Hindlimb muscle (tissue), 1 donor: ENCODE data around the gene SERPIND1. TPM values are rescaled to one million over a fixed set of nuclear protein-coding genes. Genes with fewer than 3 reads are reported as not detected.
A peak's percentile ranks its signal among the peaks of the same experiment; 100 is the strongest.

Experiments used
- DNase-seq: peaks from one replicate; pipeline ENCODE4 v3.0.0-alpha.2; 2013
- polyA plus RNA-seq: library from polyadenylated mRNA; unstranded; fragments of 120-200 nt; gene quantifications from one replicate; pipeline ENCODE4 v1.2.1, GENCODE V29; 2013; ENCODE audit not compliant: insufficient read length

The SERPIND1 gene
- polyA plus RNA-seq, 1 donor: 0.08 TPM

DNA sequence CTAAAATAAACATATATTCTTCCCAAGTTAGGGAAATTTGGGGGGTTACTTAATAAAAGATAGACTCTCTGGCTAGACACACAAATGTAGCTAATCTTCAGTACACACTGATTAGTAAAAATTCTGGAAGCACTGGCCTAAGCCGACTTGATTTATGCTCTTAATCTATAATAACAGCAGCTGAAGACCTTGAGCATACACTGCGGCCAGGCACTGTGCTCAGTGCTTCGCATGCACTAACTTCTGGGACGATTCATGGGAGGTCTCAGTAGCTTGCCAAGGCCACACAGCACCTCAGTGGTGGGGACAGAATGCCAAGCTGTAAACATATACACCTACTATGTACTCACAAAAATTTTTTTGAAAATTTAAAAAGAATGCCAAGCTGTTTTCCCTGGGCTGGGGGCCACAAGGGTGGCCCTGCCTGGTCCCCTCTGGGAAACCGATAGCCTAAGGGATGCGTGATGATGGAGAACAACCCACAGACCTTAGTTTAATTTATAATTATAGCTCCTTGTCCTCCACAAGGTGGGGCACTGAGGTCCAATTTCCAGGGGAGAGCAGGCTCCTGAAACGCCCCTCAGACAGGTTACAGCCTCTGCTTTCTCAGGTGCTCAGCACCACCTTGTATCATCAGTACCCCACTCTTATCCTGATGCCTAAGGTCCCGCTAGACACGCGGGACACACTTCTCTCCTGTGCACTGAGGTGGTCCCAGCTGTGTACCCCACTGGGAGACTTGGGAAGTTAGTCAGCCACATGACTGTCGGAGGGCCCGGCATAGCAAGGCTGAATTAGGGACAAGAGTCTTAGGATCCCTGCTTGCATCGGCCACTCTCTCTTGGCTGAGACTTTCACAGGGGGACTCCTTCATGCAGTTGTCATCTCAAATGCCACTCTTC is 20.1 kb downstream of the SERPIND1 start:
- no peak for DNase-seq

DNA sequence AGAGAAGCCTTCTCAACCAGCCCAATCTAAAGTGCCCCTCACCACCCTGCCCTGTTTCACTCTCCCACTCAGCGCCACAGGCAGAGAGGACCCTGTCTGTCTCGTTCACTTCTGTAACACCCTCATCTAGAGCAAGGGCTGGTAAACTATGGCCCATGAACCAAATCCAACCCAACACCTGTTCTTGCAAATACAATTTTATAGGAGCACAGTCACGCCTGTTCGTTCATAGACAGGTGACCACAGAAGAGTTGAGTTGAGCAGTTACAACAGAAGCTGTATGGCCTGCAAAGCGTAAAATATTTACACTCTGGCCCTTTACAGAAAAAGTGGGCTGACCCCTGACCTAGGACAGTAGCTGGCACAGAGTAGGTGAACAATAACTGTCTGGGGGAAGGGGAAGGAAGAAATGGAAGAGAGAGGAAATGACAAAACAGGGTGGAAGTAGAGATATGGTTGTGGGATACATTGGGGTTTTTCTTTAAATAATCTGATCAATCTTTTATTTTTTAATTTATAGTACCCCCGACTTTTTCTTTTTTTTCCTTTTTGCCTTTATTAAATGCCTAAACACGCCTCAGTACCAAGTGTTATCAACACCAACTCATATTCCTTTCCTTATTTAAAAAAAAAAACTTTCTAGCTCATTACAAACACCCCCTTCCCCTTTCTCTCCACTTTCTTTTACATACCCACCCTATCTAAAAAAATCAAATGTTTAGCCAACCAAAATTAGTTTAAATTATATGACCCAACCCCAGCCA is 20.9 kb downstream of the SERPIND1 start:
- no peak for DNase-seq

DNA sequence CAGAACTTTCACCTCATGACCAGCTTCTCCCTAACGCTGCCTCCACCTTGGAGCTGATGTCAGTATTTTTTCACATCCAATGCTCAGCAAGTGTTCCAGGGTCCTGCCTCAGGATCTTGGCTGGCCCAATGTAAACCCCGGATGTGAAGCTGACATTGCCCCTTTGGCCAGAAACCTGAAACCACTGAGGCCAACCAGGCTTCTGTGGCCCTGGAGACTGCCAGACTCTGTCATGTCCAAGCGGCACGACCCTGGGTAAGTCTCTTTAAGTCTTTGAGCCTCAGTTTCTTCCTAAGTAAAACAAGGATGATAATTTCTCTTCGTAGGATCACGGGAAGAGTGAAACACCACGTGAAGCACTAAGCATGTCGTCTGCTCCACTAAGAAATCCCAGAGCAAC is 22.8 kb downstream of the SERPIND1 start:
- no peak for DNase-seq

DNA sequence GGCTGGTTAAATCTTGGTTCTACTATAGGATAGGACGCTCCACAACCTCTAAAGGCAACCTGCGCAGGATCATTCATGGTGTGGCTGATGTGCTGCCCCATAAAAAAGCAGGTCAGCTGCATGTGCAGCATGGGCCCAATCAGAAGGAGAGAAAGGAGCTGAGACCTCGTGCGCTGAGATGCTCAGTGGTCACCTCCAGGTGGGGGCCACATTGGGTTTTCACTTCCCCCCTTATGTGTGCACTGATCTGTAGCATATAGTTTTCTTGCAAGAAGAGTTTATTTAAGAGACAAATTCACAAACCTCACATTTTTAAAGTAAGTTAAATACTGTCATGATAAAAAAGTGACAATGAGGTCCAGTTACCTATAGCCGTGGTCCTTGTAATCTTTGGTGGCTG is 24.3 kb downstream of the SERPIND1 start:
- no peak for DNase-seq

DNA sequence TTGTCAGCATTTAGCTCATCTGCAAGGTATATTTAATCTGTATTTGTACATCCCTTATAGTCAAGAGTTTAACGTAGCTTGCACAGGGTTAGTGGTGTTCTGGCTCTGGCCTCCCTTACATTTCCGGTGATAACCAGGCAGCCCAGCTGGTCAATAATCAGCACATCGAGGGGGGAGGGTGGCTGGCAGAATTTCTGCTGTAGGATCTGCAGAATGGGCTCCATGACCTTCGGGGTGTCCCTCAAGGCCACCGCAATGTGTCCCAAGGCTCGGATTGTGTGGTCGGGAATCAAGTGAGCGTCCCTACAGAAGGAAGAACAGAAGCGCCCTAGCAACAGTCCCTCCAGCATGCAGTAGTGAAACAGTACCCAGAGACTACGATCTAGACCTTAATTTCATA is 25.1 kb downstream of the SERPIND1 start:
- DNase-seq: no peak

DNA sequence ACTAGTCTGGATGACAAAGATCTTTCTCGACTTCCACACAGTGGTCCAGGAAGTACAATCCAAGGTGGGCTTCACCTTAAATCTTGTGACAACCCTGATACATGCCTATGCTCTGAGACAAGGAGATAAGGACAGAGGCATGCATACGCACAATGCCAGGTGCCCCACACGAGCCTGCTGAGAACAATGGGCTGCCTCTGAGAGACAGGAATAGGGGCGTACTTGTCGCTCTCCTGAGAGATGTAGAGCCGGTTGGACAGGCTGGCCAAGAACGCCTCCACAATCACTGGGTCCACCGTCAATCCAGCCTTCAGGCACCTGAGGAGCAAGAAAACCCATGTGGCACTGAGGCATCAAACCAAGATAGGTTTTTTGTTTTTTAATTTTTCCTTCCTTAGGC is 25.5 kb downstream of the SERPIND1 start:
- DNase-seq: no peak

DNA sequence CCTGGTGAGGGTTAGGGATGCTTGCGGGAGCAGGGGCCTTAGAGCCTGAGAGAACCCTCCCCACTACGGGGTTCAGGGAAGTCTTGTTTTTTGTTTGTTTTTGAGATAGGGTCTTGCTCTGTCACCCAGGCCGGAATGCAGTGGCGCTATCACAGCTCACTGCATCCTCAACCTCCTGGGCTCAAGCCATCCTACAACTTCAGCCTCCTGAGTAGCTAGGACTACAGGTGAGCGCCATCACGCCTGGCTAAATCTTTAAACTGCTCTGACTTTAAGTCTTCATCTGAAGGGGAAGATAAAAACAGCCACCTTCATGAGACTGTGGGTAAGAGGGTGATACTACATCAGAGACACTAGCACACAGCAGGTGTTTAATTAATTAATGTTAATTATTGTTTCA is 28.5 kb downstream of the SERPIND1 start:
- no peak for DNase-seq

DNA sequence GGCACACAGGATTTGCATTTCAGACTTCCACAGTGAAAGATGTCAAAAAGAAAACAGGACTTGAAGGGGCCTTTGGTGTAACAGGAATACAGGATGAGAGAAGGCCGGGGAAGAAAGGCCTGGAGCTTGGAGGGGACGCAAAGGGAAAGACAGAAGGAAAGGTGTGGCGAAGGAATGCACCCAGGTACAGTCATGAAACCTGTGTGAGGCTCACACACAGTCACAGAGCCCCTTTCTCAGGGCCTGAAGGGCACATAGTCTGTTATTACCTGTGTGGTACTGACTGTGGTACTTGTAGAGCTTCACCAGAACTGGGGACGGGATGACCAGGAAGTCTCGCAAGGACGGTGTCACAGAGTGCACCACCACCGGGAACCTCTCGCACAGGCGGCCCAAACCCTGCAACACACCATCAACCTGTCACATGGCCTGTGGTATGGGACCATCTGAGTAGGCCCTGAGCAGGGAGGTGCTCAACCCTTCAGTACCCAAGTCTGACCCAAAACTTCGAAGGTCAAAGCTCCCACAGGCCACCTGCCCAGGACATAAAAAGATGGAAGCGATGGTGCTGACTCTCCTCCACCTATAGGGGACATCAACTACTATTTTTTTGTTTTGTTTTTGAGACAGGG is 29.1 kb downstream of the SERPIND1 start:
- no peak for DNase-seq

DNA sequence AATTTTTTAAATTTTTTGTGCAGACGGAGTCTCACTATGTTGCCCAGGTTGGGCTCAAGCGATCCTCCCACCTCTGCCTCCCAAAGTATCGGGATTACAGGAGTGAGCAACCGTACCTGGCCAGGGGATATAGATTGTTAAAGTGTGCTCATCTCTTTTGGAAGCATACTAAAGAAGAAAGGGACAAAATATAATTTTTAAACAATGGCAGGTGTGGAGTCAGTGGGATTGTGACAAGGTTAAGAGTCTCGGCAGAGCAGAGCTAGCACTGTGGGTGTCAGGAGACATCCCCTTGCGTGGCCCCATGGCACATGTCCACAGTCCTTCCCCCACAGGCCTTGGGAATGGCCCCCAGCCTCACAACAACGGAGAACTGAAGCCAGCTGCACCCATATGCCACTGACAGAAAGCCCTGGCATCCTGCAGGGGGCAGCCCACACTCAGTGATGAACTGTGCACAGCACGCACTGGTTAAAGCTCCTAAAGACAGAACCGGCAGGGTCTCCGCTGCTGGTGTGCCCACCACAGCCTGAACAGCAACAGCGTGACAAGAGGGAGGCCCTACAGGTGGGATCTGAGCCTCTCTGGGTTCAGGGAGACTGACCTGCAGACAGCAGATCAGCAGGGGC is 29.9 kb downstream of the SERPIND1 start:
- peak; percentile 10 for DNase-seq

DNA sequence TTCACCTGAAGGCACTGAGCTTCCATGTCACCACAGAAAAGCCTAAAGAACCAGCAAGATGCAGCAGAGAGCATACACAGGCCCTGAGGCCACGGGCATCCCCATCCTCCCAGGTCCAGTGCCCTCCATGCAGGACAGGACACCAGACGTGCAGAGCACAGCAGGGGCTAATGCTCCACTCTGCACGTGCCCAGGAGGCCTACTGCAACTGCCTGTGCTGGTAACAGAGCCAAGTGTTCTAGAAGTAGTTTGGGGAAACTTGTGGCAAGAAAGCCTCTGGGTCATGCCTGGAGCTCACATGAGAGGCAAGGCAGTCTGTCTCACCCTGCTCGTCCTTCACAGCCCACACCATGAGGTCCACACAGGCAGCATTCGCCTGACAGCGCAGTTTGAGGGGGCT is 30.7 kb downstream of the SERPIND1 start:
- no peak for DNase-seq

DNA sequence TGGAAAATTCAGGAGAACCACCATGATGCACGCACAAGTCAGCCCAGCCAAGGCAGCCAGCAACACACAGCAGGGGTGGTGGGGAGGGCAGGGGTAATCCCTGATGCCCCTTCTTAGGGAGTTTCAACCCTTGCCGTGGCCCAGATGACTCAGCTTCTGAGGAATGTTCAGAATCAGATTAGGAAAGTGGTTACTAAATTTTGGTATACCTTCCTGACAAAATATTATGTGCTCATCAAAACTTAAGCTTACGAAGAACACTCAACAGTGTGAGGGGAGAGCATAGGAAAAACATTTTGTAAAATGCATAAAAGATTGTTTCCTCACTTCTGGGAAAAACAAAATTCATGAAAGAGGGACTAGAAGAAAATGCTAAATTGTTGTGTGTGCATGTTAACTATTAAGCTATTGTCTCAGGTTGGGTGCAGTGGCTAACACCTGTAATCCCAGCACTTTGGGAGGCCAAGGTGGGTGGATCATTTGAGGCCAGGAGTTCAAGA is 32.1 kb downstream of the SERPIND1 start:
- DNase-seq: no peak

DNA sequence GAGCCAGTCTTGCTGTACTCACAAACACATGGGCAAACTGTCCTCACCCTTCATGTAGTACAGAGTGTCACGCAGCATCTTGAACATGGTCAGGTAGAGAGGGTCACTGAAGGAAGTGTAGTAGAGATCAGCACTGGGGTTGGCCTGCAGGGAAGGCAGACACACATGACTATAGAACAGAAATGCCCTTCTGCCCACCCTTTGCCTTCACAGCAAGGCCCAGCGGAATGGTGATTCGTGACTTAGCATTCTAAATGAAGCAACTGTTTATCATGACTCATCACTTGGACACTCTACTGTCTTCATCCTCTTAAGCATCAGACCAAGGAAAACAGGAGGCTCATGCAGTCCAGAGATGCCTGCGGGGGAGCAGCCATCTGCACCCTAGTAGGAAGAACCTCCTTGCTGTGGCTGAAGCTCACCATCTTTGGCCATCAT is 33.4 kb downstream of the SERPIND1 start:
- DNase-seq: no peak

DNA sequence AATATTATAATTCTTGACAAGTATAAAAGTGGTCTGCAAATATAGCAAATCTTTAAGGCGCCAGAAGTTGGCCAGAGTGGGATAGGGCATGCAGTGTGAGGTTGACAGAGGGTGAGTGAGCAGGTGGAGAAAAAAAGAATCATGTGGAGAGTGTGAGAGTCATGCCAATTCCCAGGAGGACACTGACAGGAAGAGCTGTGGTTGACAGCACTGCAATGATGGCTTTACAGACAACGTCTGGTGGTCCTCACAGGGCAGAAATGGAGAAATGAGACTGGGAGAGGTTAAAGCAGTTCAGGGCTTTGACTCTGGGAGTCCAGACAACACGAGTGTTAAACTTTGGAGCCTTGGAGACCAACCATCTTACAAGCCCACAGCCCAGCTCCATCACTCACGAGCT is 34.9 kb downstream of the SERPIND1 start:
- no peak for DNase-seq

DNA sequence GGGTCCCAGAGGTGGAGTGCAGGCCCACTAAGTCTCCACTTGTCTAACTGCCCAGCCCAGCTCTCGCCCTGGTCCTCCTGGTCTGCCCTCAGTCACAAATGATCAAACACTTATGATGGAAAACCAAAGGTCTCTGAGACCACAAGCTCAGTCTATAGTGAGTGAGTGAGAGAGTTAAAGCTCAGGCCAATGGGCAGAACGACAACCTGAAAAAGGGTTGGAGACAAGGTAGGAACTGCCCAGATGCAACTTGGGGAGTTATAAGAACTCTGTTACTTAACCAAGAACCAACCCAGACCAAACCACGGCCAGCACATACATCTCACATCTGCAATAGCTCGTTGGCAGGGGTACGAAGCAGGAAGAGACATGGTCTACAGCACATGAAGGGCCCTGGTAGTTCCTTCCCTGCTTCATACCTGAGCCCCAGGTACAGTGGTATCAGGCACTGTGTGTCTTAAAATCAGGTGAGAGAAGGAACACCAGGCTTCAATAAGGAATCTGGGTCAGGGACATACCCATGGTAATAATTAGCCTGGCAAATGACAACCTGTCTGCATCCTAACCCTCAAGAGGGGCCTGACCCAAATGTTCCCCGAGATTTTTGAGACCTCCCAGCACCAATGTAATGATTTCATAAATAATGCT is 35.7 kb downstream of the SERPIND1 start:
- no peak for DNase-seq

DNA sequence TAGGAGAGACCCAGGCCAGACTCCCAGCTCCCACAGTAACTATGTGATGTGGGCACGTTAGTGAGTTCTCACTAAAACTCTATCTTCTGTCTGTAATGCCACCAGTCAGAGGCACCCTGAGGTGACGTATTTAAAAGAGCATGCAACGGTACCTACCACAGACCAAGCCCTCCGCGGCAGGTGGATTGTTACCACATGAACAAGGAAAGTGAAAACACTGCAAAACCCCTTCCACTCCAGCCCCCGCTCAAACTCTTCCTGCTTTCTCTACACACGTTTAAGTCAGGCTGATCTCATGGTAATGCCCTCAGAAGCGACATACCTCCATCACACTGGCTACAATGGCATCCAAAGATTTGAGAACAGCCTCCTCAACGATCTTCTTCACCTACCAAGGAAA is 36.7 kb downstream of the SERPIND1 start:
- DNase-seq: no peak

DNA sequence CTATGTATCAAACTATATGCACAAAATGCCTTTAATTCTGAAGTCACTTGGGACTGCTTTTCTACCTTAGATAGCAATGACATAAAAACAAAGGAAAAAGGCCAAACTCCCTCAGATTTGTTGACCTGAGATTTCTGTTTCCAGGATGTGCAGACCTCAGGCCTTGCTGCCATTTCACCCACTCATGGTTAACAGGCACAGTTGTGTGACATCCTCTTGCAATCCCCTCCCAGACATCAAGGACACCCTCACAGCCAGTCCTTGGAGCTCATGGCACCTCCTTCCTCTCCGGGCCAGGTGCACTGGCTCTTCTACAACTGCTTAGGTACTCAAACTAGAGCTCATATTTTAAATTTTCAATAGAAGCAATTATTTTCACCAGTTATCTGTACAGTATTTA is 37.3 kb downstream of the SERPIND1 start:
- DNase-seq: no peak

DNA sequence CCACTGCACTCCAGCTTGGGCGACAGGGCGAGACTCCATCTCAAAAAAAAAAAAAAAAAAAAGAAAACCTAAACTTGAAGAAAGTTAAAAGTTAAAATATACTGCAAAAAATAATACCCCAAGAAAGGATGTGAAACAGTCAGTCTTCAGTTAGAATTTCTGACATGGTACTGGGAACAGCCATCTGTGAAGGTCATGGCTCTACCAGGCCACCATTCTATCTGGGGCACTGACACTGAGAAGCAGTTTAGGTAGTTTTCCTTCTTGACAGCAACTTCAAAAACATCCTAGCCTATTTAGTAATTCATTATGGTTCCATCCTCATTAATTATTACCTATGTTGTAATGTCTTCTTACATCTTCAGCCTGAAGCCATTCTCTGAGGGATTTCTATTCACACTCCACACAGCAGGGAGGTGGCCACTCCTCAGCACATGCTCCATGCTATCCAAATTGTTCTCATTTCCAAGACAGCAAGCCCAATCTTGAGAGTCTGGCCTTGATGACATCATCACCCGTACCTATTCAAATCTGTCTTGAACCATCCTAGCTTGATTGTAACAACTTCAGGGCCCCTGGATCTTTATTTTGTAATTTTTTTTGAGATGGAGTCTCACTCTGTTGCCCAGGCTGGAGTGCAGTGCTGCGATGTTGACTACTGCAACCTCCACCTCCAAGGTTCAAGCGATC is 38.2 kb downstream of the SERPIND1 start:
- DNase-seq: no peak

DNA sequence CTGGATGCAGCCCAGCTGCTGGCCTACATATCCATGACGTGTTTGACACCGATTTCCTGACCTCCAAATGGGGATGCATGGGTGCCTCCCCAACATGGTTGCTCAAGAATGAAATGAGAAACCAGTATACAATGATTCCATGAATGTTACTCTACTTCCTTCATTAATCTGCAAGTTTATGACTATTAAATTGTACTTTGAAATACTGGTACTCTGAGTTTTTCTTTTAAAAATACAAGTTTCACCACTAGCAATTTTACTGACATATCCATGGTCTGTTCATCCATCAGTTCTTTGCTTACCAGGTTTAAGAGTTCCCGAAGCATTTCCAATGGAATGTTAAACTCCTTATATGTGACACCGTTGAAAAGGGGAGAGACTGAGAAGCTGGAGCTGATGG is 39.1 kb downstream of the SERPIND1 start:
- DNase-seq: no peak

DNA sequence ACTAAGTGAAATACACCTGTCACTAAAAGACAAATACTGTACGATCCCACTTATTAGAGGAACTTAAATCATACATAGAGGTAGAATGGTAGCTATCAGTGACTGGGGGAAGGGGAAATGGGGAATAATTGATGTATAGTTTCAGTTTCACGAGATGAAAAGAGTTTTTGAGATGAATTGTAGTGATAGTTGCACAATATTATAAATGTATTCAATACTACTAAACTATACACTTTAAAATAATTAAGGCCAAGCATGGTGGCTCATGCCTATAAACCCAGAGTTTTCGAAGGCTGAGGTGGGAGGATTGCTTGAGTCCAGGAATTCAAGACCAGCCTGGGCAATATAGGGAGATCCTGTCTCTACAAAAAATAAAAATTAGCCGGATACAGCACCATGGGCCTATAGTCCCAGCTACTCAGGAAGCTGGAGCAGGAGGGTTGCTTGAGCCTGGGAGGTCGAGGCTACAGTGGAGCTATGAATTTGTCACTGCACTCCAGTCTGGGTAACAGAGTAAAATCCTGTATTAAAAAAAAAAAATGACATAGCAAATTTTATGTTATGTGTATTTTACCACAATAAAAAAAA is 40.4 kb downstream of the SERPIND1 start:
- no peak for DNase-seq

DNA sequence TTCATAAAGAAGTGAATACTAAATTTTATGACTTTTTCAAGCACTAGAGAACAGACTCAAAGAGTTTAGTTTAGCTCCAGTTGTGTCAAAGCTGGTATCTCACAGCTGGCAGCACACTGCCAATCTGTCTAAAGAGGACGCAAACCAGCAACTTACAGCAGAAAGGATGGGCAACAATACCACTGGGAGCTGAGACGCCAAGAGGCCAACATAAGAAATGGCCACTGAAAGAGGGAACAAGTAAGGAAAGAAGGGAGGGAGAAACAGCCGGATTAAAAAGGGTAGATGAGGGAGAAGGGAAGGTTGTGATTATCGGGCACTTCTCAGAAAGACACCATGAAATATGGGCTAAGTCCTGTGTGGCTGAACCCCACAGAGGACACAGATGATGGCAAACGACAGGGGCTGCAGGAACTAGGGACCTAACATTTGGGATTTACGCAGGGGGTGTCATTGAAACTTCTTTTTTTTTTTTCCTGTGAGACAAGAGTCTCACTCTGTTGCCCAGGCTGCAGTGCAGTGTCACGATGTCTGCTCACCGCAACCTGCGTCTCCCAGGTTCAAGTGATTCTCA is 41.7 kb downstream of the SERPIND1 start:
- no peak for DNase-seq

DNA sequence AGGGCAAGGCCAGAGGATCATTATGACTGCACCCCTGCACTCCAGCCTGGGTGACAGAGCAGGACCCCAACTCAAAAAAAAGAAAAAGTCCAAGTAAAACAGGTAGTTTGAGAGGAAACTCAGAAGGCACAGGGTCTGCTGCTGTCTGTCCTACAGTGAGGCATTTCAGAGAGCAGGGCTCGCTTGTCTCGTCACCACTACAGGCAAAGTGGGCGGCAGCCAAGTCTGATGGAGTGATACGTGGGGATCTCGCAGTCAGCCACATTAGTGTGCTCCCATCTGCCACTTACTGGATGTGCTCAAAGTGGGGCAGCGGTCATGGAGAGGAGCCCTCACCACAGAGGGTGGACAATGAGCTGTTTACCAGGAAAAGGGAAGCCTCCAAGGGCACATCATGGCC is 42.6 kb downstream of the SERPIND1 start:
- no peak for DNase-seq
